GM12892 (cell line): ENCODE results near the gene ADAMTS3.

Source experiments
- POLR2A ChIP-seq: IDR thresholded peaks from 2 replicates; pipeline ENCODE4 v1.6.1; 2011; ENCODE audit warnings: low read depth, low read length, control low read depth
- POLR2AphosphoS5 ChIP-seq: IDR thresholded peaks from 2 replicates; pipeline ENCODE4 v1.6.1; 2011; ENCODE audit warnings: low read depth, low read length, control low read depth
- TAF1 ChIP-seq: IDR thresholded peaks from 2 replicates; pipeline ENCODE4 v1.6.1; 2011; ENCODE audit warnings: low read depth, mild to moderate bottlenecking, control low read depth, low read length, borderline replicate concordance

DNA sequence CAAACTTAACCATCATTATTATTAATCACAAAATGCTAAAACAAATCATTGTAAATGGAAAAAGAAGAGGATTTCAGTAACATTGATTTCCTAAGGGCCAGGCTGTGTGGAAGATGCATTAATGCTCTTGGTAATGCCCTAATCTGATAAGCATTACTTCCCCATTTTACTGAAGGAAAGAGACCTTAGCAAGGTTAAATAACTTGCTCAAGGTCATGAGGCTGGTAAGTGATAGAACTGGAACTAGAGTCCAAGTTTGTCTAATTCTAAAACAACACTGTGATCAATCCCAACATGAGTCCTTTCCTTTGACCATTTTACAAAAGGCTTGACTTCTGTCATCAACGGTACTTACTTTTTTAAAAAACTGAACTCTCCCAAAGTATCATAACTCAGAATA, 32.6 kb downstream of the ADAMTS3 start:
- TF ChIP-seq POLR2AphosphoS5 (no peak), POLR2A (no peak), TAF1 (no peak)
